IgD-negative memory B cell (primary cell): ENCODE data around the gene RUVBL1. TPM values are rescaled to one million over a fixed set of nuclear protein-coding genes. Genes with fewer than 3 reads are reported as not detected.

Experiments used
- H3K27ac Mint-ChIP-seq, 3 donors: one replicate each; pipeline ENCODE4 v1.8.0; 2020 to 2022; ENCODE audit warnings: mild to moderate bottlenecking in 3 of 3, mixed read lengths in 3 of 3, moderate library complexity in 1 of 3
- H3K27me3 Mint-ChIP-seq: one replicate; pipeline ENCODE4 v1.8.0; 2021; ENCODE audit warnings: mixed read lengths
- H3K36me3 Mint-ChIP-seq: one replicate; pipeline ENCODE4 v1.8.0; 2020; ENCODE audit warnings: mild to moderate bottlenecking, mixed read lengths
- H3K4me1 Mint-ChIP-seq, 3 donors: one replicate each; pipeline ENCODE4 v1.8.0; 2020 to 2022; ENCODE audit warnings: mixed read lengths in 3 of 3, mild to moderate bottlenecking in 1 of 3
- H3K4me3 Mint-ChIP-seq, 4 donors: one replicate each; pipeline ENCODE4 v1.8.0; 2020 to 2022; ENCODE audit warnings: mild to moderate bottlenecking in 4 of 4, mixed read lengths in 4 of 4, moderate library complexity in 3 of 4
- H3K9me3 Mint-ChIP-seq, 3 donors: one replicate each; pipeline ENCODE4 v1.8.0; 2020 to 2021; ENCODE audit warnings: mixed read lengths in 3 of 3, mild to moderate bottlenecking in 1 of 3
- polyA plus RNA-seq: library from polyadenylated mRNA; unstranded; fragments of 300-500 nt; fragmentation: Illumina TruSeq; gene quantifications from one replicate; pipeline ENCODE4 v1.2.3, GENCODE V29; 2021

The RUVBL1 gene
- polyA plus RNA-seq, 1 donor from 2014 or later, result 57.7 TPM

GRCh38 chr3:128081226-128081625 lies 42.4 kb downstream of the RUVBL1 start:
- peaks cover 0 to 2% (median 0%) of the 10 kb centered on the region in 3 donors for H3K4me1 Mint-ChIP-seq
- no peak overlapping the region for H3K27ac Mint-ChIP-seq
- H3K9me3 Mint-ChIP-seq, result no peaks in the 10 kb centered on the region
- H3K36me3 Mint-ChIP-seq, result peaks cover 9% of the 10 kb centered on the region
- H3K4me3 Mint-ChIP-seq, result no peak overlapping the region
- no peaks in the 10 kb centered on the region for H3K27me3 Mint-ChIP-seq

- Mint-ChIP-seq H3K9me3 (no peaks in the 10 kb centered on the region), H3K27ac (no peak overlapping the region), H3K36me3 (peaks cover 8% of the 10 kb centered on the region), H3K4me1 (peaks cover 0 to 4% (median 0%) of the 10 kb centered on the region in 3 donors), H3K4me3 (no peak overlapping the region), H3K27me3 (no peaks in the 10 kb centered on the region)
Measured at GRCh38 chr3:128080323-128081080, 43.1 kb downstream of the RUVBL1 start.

DNA sequence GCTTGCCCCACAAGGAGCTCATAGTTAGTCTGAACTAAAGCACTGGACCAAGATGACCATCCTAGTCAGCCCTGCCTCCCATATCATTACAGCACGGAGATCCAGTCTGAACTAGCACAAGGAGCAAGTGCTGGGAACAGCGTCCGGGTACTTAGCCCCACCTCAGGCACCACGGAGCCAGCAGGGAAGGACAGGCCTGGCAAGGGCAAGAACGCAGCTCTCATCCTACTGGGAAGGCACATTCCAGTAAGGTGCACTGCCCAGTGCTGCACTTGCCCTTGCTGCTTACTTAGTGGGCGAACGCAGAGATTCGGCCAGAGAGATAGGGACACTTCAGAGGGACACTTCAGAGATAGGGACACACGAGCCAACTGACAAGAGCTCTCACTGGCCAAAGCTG lies 43.8 kb downstream of the RUVBL1 start:
- Mint-ChIP-seq H3K36me3 (peaks cover 4% of the 10 kb centered on the region), H3K4me3 (peak overlapping the region in 1 of 4 donors; percentile 44)

GRCh38 chr3:128078875-128079274 lies 44.7 kb downstream of the RUVBL1 start:
- Mint-ChIP-seq H3K27ac (peak overlapping the region in 1 of 3 donors; percentile 35), H3K27me3 (no peaks in the 10 kb centered on the region), H3K4me3 (peak overlapping the region in 1 of 4 donors; percentile 44), H3K36me3 (peaks cover 4% of the 10 kb centered on the region), H3K4me1 (peaks cover 0 to 5% (median 2%) of the 10 kb centered on the region in 3 donors), H3K9me3 (no peaks in the 10 kb centered on the region)

More for the DNA sequence above, 43.8 kb downstream of the RUVBL1 start:
- Mint-ChIP-seq H3K4me1 (peaks cover 0 to 5% (median 2%) of the 10 kb centered on the region in 3 donors), H3K27ac (peak overlapping the region in 1 of 3 donors; percentile 35), H3K9me3 (no peaks in the 10 kb centered on the region), H3K27me3 (no peaks in the 10 kb centered on the region)

DNA sequence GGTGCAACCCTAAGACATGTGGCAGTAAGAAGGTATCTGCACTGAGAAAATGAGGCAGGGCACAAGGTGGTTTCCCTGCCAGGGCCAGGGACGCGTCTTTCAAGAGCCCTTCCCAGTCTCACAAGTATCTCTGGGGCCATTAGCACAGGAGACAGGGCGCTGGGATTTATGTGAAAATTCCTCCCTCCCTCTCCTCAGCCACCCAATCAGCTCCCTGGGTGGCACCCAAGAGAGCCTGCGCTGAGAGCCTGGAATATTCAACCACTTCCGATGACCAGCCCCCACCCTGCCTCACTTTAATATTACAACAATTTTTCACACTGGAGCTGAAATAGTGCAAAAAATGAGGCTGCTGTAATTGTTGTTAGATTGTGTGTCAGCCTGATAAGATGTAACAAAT lies 45.3 kb downstream of the RUVBL1 start:
- Mint-ChIP-seq H3K9me3 (no peaks in the 10 kb centered on the region), H3K36me3 (peaks cover 4% of the 10 kb centered on the region), H3K27me3 (no peaks in the 10 kb centered on the region), H3K4me1 (peaks cover 0 to 5% (median 2%) of the 10 kb centered on the region in 3 donors), H3K27ac (no peak overlapping the region), H3K4me3 (peak overlapping the region; percentile 39 to 67 (median 54))

DNA sequence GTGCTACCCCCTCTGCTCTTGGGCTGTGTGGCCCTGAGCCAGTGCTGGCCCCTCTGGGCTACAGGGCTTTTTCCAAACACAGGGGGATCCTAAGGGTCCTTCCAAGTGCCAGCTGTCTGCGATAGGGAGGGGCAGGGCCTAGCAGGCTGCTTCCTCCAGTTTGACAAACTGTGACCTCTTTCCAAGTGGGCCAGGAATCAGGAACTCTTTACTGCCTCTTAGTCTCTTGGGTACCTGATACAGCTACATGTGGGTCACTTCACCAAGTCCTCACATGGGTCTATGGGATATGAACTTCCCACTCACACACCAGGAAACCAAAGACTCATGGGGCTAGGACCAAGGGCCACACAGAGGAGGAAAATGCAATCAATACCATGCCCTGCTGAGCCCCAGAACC lies 45.9 kb downstream of the RUVBL1 start:
- no peaks in the 10 kb centered on the region for H3K27me3 Mint-ChIP-seq
- peak overlapping the region; percentile 44 to 87 (median 66) for H3K4me3 Mint-ChIP-seq
- H3K4me1 Mint-ChIP-seq, result peaks cover 0 to 8% (median 2%) of the 10 kb centered on the region in 3 donors
- no peaks in the 10 kb centered on the region for H3K9me3 Mint-ChIP-seq
- peak overlapping the region in 2 of 3 donors; percentile 59 to 72 for H3K27ac Mint-ChIP-seq
- H3K36me3 Mint-ChIP-seq, result peaks cover under 1% of the 10 kb centered on the region

- H3K36me3 Mint-ChIP-seq, result no peaks in the 10 kb centered on the region
- H3K4me3 Mint-ChIP-seq, result peak overlapping the region; percentile 44 to 87 (median 80)
- no peaks in the 10 kb centered on the region for H3K27me3 Mint-ChIP-seq
- peak overlapping the region; percentile 59 to 72 (median 67) for H3K27ac Mint-ChIP-seq
- H3K9me3 Mint-ChIP-seq, result no peaks in the 10 kb centered on the region
- peaks cover 0 to 8% (median 2%) of the 10 kb centered on the region in 3 donors for H3K4me1 Mint-ChIP-seq
Measured at GRCh38 chr3:128077202-128077624, 46.4 kb downstream of the RUVBL1 start.

- Mint-ChIP-seq H3K9me3 (no peaks in the 10 kb centered on the region), H3K36me3 (no peaks in the 10 kb centered on the region), H3K4me3 (peak overlapping the region; percentile 44 to 90 (median 82)), H3K4me1 (peaks cover 0 to 8% (median 2%) of the 10 kb centered on the region in 3 donors), H3K27ac (peak overlapping the region in 2 of 3 donors; percentile 39 to 72), H3K27me3 (no peaks in the 10 kb centered on the region)
Measured at GRCh38 chr3:128076483-128077201, 47.0 kb downstream of the RUVBL1 start.

DNA sequence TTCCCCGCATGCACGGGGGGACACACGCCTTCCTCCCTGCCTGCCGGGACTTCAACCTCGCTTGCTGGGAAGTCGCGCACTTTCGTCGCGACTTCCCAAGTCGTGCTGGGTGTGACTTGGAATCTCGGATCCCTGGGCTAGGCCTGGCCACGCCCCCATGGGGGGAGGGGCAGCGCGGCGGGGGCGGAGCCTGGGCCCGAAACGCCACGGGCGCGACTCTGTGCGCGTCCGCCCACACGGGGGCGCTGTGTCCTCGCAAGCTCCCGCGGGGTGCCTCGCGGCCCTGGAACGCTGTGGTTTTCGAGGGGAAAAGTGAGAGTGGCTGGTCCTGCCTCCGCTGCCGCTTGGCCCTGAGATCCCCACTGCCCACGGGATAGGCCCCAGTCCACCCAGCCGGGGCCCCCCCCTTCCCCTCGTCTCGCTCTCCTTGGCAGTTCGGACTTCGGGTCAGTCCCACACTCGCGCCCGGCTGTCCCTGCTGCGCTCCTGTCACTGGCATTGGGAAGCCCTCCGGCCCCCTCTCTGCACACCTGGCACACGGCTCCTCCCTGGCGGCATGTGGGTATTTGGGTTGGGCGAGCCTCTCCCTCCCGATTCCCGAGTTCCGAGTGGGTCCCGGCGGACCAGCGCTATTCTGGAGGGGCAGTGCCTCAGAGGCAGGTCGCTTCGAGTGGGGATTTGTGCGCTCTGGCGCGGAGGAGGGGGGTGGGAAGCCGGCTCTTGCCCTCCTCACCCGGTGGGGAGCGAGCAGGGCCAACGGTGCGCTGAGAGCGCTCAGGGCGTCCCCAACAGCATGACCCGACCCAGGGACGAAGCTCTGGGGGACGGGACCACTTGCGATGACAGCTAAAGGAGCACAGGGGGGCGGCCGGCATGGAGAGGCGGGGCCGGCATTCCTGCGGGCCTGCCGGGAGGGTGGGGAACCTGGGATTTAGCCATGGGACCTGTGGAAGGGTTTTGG lies 47.8 kb downstream of the RUVBL1 start:
- Mint-ChIP-seq H3K4me3 (peak overlapping the region; percentile 44 to 90 (median 82)), H3K27me3 (no peaks in the 10 kb centered on the region), H3K36me3 (no peaks in the 10 kb centered on the region), H3K4me1 (peaks cover 0 to 8% (median 2%) of the 10 kb centered on the region in 3 donors), H3K27ac (peak overlapping the region; percentile 39 to 84 (median 82)), H3K9me3 (no peaks in the 10 kb centered on the region)

GRCh38 chr3:128074851-128075521 lies 48.6 kb downstream of the RUVBL1 start:
- H3K9me3 Mint-ChIP-seq, result no peaks in the 10 kb centered on the region
- no peaks in the 10 kb centered on the region for H3K27me3 Mint-ChIP-seq
- peaks cover 0 to 8% (median 2%) of the 10 kb centered on the region in 3 donors for H3K4me1 Mint-ChIP-seq
- peak overlapping the region; percentile 44 to 81 (median 64) for H3K4me3 Mint-ChIP-seq
- H3K27ac Mint-ChIP-seq, result peak overlapping the region; percentile 39 to 82 (median 71)
- peaks cover 2% of the 10 kb centered on the region for H3K36me3 Mint-ChIP-seq

GRCh38 chr3:128073807-128074206 lies 49.8 kb downstream of the RUVBL1 start:
- peaks cover 0 to 8% (median 2%) of the 10 kb centered on the region in 3 donors for H3K4me1 Mint-ChIP-seq
- no peaks in the 10 kb centered on the region for H3K9me3 Mint-ChIP-seq

GRCh38 chr3:128073185-128073725 lies 50.4 kb downstream of the RUVBL1 start:
- H3K9me3 Mint-ChIP-seq, result no peaks in the 10 kb centered on the region
- H3K4me3 Mint-ChIP-seq, result peak overlapping the region in 1 of 4 donors; percentile 44
- peak overlapping the region in 2 of 3 donors; percentile 55 to 85 for H3K27ac Mint-ChIP-seq
- H3K27me3 Mint-ChIP-seq, result no peaks in the 10 kb centered on the region
- peaks cover 2% of the 10 kb centered on the region for H3K36me3 Mint-ChIP-seq
- peaks cover 0 to 8% (median 2%) of the 10 kb centered on the region in 3 donors for H3K4me1 Mint-ChIP-seq

More at GRCh38 chr3:128073807-128074206, 49.8 kb downstream of the RUVBL1 start:
- Mint-ChIP-seq H3K27ac (peak overlapping the region in 2 of 3 donors; percentile 55 to 85), H3K36me3 (peaks cover 2% of the 10 kb centered on the region), H3K27me3 (no peaks in the 10 kb centered on the region), H3K4me3 (peak overlapping the region in 1 of 4 donors; percentile 44)

- peaks cover 0 to 8% (median 2%) of the 10 kb centered on the region in 3 donors for H3K4me1 Mint-ChIP-seq
Measured at GRCh38 chr3:128072454-128073184, 51.0 kb downstream of the RUVBL1 start.

More at GRCh38 chr3:128072454-128073184, 51.0 kb downstream of the RUVBL1 start:
- H3K27ac Mint-ChIP-seq, result no peak overlapping the region
- H3K4me3 Mint-ChIP-seq, result peak overlapping the region in 1 of 4 donors; percentile 41
- no peaks in the 10 kb centered on the region for H3K9me3 Mint-ChIP-seq
- H3K27me3 Mint-ChIP-seq, result no peaks in the 10 kb centered on the region
- H3K36me3 Mint-ChIP-seq, result peaks cover 2% of the 10 kb centered on the region
